ENCODE results near the gene OS9.
A peak's percentile ranks its signal among the peaks of the same experiment; 100 is the strongest.

OS9 gene

GRCh38 chr12:57741413-57741789, 47.5 kb downstream of the OS9 start:
- DNase-seq (ENCODE audit: insufficient read length, low spot score) (no peak), FAIRE-seq (no peak)
- TF ChIP-seq SPI1 (IDR thresholded peaks at IDR 0.05; ENCODE audit: low read depth, low read length) (no peak), POU2F2 (IDR thresholded peaks at IDR 0.05; ENCODE audit: low read depth, low read length) (no peak), TAF1 (IDR thresholded peaks at IDR 0.05; ENCODE audit: low read depth, low read length) (no peak), POLR2AphosphoS5 (IDR thresholded peaks at IDR 0.05; ENCODE audit: low read depth, low read length) (no peak), PAX5 (IDR thresholded peaks at IDR 0.05; ENCODE audit: insufficient read depth, low read length, severe bottlenecking) (no peak), POLR2A (IDR thresholded peaks at IDR 0.05; ENCODE audit: low read depth, low read length) (no peak)

GRCh38 chr12:57741844-57742738, 48.2 kb downstream of the OS9 start:
- FAIRE-seq (peak; percentile 92), DNase-seq (ENCODE audit: insufficient read length, low spot score) (peak; percentile 69)
- TF ChIP-seq POU2F2 (IDR thresholded peaks at IDR 0.05; ENCODE audit: low read depth, low read length) = no peak
- TF ChIP-seq TAF1 (IDR thresholded peaks at IDR 0.05; ENCODE audit: low read depth, low read length) = no peak
- TF ChIP-seq POLR2A (IDR thresholded peaks at IDR 0.05; ENCODE audit: low read depth, low read length) = no peak
- TF ChIP-seq SPI1 (IDR thresholded peaks at IDR 0.05; ENCODE audit: low read depth, low read length) = no peak
- no peak for TF ChIP-seq PAX5 (IDR thresholded peaks at IDR 0.05; ENCODE audit: insufficient read depth, low read length, severe bottlenecking)
- no peak for TF ChIP-seq POLR2AphosphoS5 (IDR thresholded peaks at IDR 0.05; ENCODE audit: low read depth, low read length)

DNA sequence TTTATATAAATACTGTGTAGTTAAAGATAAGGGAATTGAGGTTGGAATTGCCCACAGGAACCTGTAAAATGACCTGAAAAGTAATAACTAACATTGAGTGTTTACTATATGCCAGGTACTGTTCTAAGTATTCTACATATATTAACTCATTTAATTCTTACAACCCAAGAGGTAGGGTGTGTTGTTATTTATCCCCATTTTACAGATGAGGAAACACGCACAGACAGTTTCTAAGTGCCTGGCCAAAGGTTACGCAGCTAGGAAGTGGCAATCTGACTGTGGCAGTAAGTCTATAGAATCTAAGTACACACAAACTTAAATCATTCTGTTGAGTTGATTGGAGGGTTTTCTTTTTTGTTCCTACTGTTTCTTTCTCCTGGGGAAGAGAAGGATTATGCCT, 49.8 kb downstream of the OS9 start:
- DNase-seq (ENCODE audit: insufficient read length, low spot score) = no peak
- no peak for FAIRE-seq
- TF ChIP-seq SPI1 (IDR thresholded peaks at IDR 0.05; ENCODE audit: low read depth, low read length) = no peak
- TF ChIP-seq PAX5 (IDR thresholded peaks at IDR 0.05; ENCODE audit: insufficient read depth, low read length, severe bottlenecking) = no peak
- no peak for TF ChIP-seq POU2F2 (IDR thresholded peaks at IDR 0.05; ENCODE audit: low read depth, low read length)
- no peak for TF ChIP-seq POLR2A (IDR thresholded peaks at IDR 0.05; ENCODE audit: low read depth, low read length)
- no peak for TF ChIP-seq TAF1 (IDR thresholded peaks at IDR 0.05; ENCODE audit: low read depth, low read length)
- no peak for TF ChIP-seq POLR2AphosphoS5 (IDR thresholded peaks at IDR 0.05; ENCODE audit: low read depth, low read length)

- no peak for TF ChIP-seq POU2F2 (IDR thresholded peaks at IDR 0.05; ENCODE audit: low read depth, low read length)
- no peak for TF ChIP-seq TAF1 (IDR thresholded peaks at IDR 0.05; ENCODE audit: low read depth, low read length)
- 0 out of 2 replicates have a peak, but pooled peaks have one; percentile 4 for TF ChIP-seq POLR2A (IDR thresholded peaks at IDR 0.05; ENCODE audit: low read depth, low read length)
- TF ChIP-seq PAX5 (IDR thresholded peaks at IDR 0.05; ENCODE audit: insufficient read depth, low read length, severe bottlenecking) = no peak
- TF ChIP-seq SPI1 (IDR thresholded peaks at IDR 0.05; ENCODE audit: low read depth, low read length) = 0 out of 2 replicates have a peak, but pooled peaks have one; percentile 3
- DNase-seq (ENCODE audit: insufficient read length, low spot score) (no peak), FAIRE-seq (peak; percentile 69)
Measured at GRCh38 chr12:57744194-57744776, 50.4 kb downstream of the OS9 start.

- TF ChIP-seq POLR2AphosphoS5 (IDR thresholded peaks at IDR 0.05; ENCODE audit: low read depth, low read length) (peak; percentile 73; the same call in 1 of the 2 replicates), POU2F2 (IDR thresholded peaks at IDR 0.05; ENCODE audit: low read depth, low read length) (peak; percentile 63), SPI1 (IDR thresholded peaks at IDR 0.05; ENCODE audit: low read depth, low read length) (no peak), PAX5 (IDR thresholded peaks at IDR 0.05; ENCODE audit: insufficient read depth, low read length, severe bottlenecking) (no peak), POLR2A (IDR thresholded peaks at IDR 0.05; ENCODE audit: low read depth, low read length) (peak; percentile 3), TAF1 (IDR thresholded peaks at IDR 0.05; ENCODE audit: low read depth, low read length) (peak; percentile 46; the same call in 1 of the 2 replicates)
- FAIRE-seq = peak; percentile 93
- peak; percentile 80 for DNase-seq (ENCODE audit: insufficient read length, low spot score)
Measured at GRCh38 chr12:57744777-57745484, 51.0 kb downstream of the OS9 start, which contains the start of gene TSPAN31. TSS of gene TSPAN31 (plus strand) at chr12:57745039. CDS start at chr12:57745155, 116 bp downstream.

DNA sequence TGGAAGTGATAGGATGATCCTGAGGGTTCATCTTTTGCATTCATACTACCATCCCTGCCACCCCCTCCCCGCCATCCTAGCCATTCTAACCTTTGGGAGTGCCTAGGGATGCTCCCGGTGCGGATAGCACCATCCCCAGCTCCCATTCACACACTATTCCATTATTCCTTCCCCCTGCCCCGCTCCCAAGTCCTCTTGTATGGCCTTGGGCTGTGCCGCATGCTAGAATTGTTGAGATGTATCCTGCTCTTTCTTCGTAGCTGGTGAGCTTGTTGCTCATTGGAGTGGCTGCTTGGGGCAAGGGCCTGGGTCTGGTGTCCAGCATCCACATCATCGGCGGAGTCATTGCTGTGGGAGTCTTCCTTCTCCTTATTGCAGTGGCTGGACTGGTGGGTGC, 51.6 kb downstream of the OS9 start:
- no peak for TF ChIP-seq SPI1 (IDR thresholded peaks at IDR 0.05; ENCODE audit: low read depth, low read length)
- peak; percentile 18; the same call in 1 of the 2 replicates for TF ChIP-seq POLR2AphosphoS5 (IDR thresholded peaks at IDR 0.05; ENCODE audit: low read depth, low read length)
- TF ChIP-seq POLR2A (IDR thresholded peaks at IDR 0.05; ENCODE audit: low read depth, low read length) = peak; percentile 73; the same call in 1 of the 2 replicates
- FAIRE-seq = no peak
- DNase-seq (ENCODE audit: insufficient read length, low spot score) = no peak

GRCh38 chr12:57746025-57746424, 52.1 kb downstream of the OS9 start:
- no peak for FAIRE-seq
- TF ChIP-seq TAF1 (IDR thresholded peaks at IDR 0.05; ENCODE audit: low read depth, low read length) = no peak
- no peak for TF ChIP-seq POLR2A (IDR thresholded peaks at IDR 0.05; ENCODE audit: low read depth, low read length)
- no peak for TF ChIP-seq SPI1 (IDR thresholded peaks at IDR 0.05; ENCODE audit: low read depth, low read length)
- no peak for TF ChIP-seq POLR2AphosphoS5 (IDR thresholded peaks at IDR 0.05; ENCODE audit: low read depth, low read length)
- TF ChIP-seq PAX5 (IDR thresholded peaks at IDR 0.05; ENCODE audit: insufficient read depth, low read length, severe bottlenecking) = no peak
- TF ChIP-seq POU2F2 (IDR thresholded peaks at IDR 0.05; ENCODE audit: low read depth, low read length) = no peak

GRCh38 chr12:57749061-57749460, 55.1 kb downstream of the OS9 start:
- DNase-seq (ENCODE audit: insufficient read length, low spot score) (no peak), FAIRE-seq (no peak)
- TF ChIP-seq POU2F2 (IDR thresholded peaks at IDR 0.05; ENCODE audit: low read depth, low read length) (no peak), POLR2A (IDR thresholded peaks at IDR 0.05; ENCODE audit: low read depth, low read length) (no peak), SPI1 (IDR thresholded peaks at IDR 0.05; ENCODE audit: low read depth, low read length) (no peak), PAX5 (IDR thresholded peaks at IDR 0.05; ENCODE audit: insufficient read depth, low read length, severe bottlenecking) (no peak), TAF1 (IDR thresholded peaks at IDR 0.05; ENCODE audit: low read depth, low read length) (no peak), POLR2AphosphoS5 (IDR thresholded peaks at IDR 0.05; ENCODE audit: low read depth, low read length) (no peak)

More at GRCh38 chr12:57746025-57746424, 52.1 kb downstream of the OS9 start:
- no peak for DNase-seq (ENCODE audit: insufficient read length, low spot score)

Measured in GM12891 (cell line).